Upper lobe of left lung (tissue), 6 donors: ENCODE measurements around the gene ZNF57. TPM values are rescaled to one million over a fixed set of nuclear protein-coding genes. Genes with fewer than 3 reads are reported as not detected.
A peak's percentile ranks its signal among the peaks of the same experiment; 100 is the strongest.
"Not testable (repeated sequence)": the region's sequence is repeated elsewhere in the genome, so short reads cannot be mapped to it uniquely, and the experiment has no call there.

Experiments used
- ATAC-seq, 2 donors: fragments of 200-7000 bp; cut with Tn5 transposase; one replicate each; pipeline ENCODE4 v1.9.1; 2022; ENCODE audit warnings: mild to moderate bottlenecking in 2 of 2, moderate library complexity in 2 of 2; ENCODE audit not compliant: low FRiP score in 2 of 2
- DNase-seq, 2 donors: peaks; one replicate each; pipeline ENCODE4 v3.0.0-alpha.2; 2019 to 2020
- H3K27ac ChIP-seq, 4 donors: fragments of 200-600 bp; sonication (generic); one replicate each; pipeline ENCODE4 v1.5.1; 2016 to 2019
- H3K27me3 ChIP-seq, 4 donors: fragments of 200-600 bp; sonication (generic); one replicate each; pipeline ENCODE4 v1.5.1; 2017 to 2019
- H3K36me3 ChIP-seq, 4 donors: fragments of 200-600 bp; sonication (generic); one replicate each; pipeline ENCODE4 v1.5.1; 2016 to 2019
- H3K4me1 ChIP-seq, 4 donors: fragments of 200-600 bp; sonication (generic); one replicate each; pipeline ENCODE4 v1.5.1; 2018 to 2019
- H3K4me3 ChIP-seq, 4 donors: fragments of 200-600 bp; sonication (generic); one replicate each; pipeline ENCODE4 v1.5.1; 2017 to 2019; ENCODE audit warnings: mild to moderate bottlenecking in 2 of 4, moderate library complexity in 1 of 4
- H3K9me3 ChIP-seq, 4 donors: fragments of 200-600 bp; sonication (generic); one replicate each; pipeline ENCODE4 v1.5.1; 2018 to 2019
- EP300 ChIP-seq, 4 donors: sonication (generic); formaldehyde crosslinking; IDR thresholded peaks; one replicate each; pipeline ENCODE4 v1.5.1; 2017; ENCODE audit warnings: antibody characterized with exemption in 4 of 4, control low read depth in 2 of 4
- POLR2A ChIP-seq, 4 donors: fragments of 450-650 bp; IDR thresholded peaks; one replicate each; pipeline ENCODE4 v1.5.1; 2016 to 2017; ENCODE audit warnings: antibody characterized with exemption in 4 of 4, mild to moderate bottlenecking in 2 of 4
- POLR2AphosphoS5 ChIP-seq, 2 donors: sonication (generic); formaldehyde crosslinking; IDR thresholded peaks; one replicate each; pipeline ENCODE4 v1.5.1; 2017; ENCODE audit warnings: antibody characterized with exemption in 2 of 2
- WGBS, 2 donors: methylation state at CpG; one replicate each; pipeline ENCODE4 v1.1.5; 2017 to 2018; 5-methylcytosine and 5-hydroxymethylcytosine counted together
- total RNA-seq, 6 donors: library from RNA; depleted of rRNA in 4 of 6; stranded (reverse); fragments of >200 nt in 4 of 6; gene quantifications; one replicate each; pipeline versions ENCODE4 v1.1.0 to v1.2.1, GENCODE V29; 2016 to 2021
- TF ChIP-seq, protein P1 (sequence below), 6 experiments: fragments of 450-650 bp in 4 of 6; fragments of 200-600 bp in 2 of 6; sonication (generic) in 2 of 6; IDR thresholded peaks; one replicate each; pipeline ENCODE4 v1.5.1; 2016 to 2019; ENCODE audit warnings: antibody characterized with exemption in 6 of 6
- donor health status: DM: no; HTN: no; CAD: no; lungs with moderate emphysema.
- donor health status: DM: no; HTN: yes; CAD: no; lungs with severe emphysema.

The ZNF57 gene
- total RNA-seq, 6 donors from 2014 or later = 5.2 to 9.8 (median 6.1) TPM

DNA sequence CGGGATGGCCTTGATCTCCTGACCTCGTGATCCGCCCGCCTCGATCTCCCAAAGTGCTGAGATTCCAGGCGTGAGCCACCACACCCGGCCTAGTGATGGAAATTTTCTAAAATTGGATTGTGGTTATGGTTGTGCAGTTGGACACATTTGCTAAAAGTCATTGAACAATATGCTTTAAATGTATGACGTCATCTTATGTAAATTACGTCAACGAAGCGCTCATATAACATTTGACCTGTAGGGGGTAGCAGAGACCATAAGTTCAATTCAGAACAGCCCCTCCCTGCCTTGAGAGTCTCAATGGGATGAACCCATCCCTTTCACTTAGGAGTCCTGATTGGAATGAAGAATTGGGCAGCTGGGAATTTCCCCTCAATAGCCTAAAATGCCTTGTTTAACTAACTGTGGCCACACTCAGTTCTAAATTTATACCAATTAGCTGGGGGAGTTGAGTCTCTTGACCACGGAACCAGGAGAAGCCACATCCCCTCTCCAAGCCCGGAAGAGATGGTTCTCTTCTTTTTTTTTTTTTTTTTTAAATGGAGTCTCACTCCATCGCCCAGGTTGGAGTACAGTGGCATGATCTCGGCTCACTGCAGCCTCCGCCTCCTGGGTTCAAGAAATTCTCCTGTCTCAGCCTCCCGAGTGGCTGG lies 61.4 kb downstream of the ZNF57 start:
- DNase-seq (no peak), ATAC-seq (peak; percentile 83 to 95)
- H3K36me3 ChIP-seq = no peaks in the 10 kb centered on the region
- 28 to 41% methylated on average over 13 to 17 of the region's 17 CpGs for WGBS, 2 donors
- TF ChIP-seq POLR2AphosphoS5 (IDR thresholded peaks at IDR 0.05) (peak in 1 of 2 donors; percentile 22), EP300 (IDR thresholded peaks at IDR 0.05) (no peak), POLR2A (IDR thresholded peaks at IDR 0.05) (no peak)
- TF ChIP-seq, protein P1, sequence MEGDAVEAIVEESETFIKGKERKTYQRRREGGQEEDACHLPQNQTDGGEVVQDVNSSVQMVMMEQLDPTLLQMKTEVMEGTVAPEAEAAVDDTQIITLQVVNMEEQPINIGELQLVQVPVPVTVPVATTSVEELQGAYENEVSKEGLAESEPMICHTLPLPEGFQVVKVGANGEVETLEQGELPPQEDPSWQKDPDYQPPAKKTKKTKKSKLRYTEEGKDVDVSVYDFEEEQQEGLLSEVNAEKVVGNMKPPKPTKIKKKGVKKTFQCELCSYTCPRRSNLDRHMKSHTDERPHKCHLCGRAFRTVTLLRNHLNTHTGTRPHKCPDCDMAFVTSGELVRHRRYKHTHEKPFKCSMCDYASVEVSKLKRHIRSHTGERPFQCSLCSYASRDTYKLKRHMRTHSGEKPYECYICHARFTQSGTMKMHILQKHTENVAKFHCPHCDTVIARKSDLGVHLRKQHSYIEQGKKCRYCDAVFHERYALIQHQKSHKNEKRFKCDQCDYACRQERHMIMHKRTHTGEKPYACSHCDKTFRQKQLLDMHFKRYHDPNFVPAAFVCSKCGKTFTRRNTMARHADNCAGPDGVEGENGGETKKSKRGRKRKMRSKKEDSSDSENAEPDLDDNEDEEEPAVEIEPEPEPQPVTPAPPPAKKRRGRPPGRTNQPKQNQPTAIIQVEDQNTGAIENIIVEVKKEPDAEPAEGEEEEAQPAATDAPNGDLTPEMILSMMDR (IDR thresholded peaks at IDR 0.05) = peak; percentile 40 to 97 (median 92)
- no peaks in the 10 kb centered on the region for H3K9me3 ChIP-seq
- no peak overlapping the region for H3K27ac ChIP-seq
- peaks cover 0 to 6% (median 2%) of the 10 kb centered on the region in 4 donors for H3K4me1 ChIP-seq
- no peaks in the 10 kb centered on the region for H3K27me3 ChIP-seq
- H3K4me3 ChIP-seq = peak overlapping the region in 1 of 4 donors; percentile 29

DNA sequence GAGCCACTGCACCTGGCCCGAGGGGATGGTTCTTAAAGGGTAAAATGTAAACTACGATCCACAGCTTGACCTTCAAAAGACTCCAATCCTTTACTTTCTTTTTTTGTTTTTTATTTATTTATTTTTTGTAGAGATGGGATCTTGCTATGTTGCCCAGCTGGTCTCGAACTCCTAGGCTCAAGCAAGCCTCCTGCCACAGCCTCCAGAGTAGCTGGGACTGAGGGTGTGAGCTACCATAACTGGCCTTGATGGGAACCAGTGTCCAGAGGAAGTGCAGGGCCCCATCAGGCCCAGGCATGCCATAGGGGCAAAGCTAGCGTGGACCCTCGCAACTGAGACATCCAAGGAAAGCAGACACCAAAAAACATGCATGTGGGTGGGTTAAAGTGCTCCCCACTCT lies 62.4 kb downstream of the ZNF57 start:
- H3K9me3 ChIP-seq = no peaks in the 10 kb centered on the region
- WGBS, 2 donors = 91 to 96% methylated on average over 4 to 5 of the region's 5 CpGs
- TF ChIP-seq POLR2A (IDR thresholded peaks at IDR 0.05) (no peak), EP300 (IDR thresholded peaks at IDR 0.05) (no peak), POLR2AphosphoS5 (IDR thresholded peaks at IDR 0.05) (no peak)
- TF ChIP-seq, protein P1 (IDR thresholded peaks at IDR 0.05) = no peak
- no peak overlapping the region for H3K4me3 ChIP-seq
- no peaks in the 10 kb centered on the region for H3K27me3 ChIP-seq
- peaks cover 0 to 8% (median 3%) of the 10 kb centered on the region in 4 donors for H3K4me1 ChIP-seq
- H3K36me3 ChIP-seq = no peaks in the 10 kb centered on the region
- H3K27ac ChIP-seq = no peak overlapping the region
- ATAC-seq (no peak), DNase-seq (no peak)

DNA sequence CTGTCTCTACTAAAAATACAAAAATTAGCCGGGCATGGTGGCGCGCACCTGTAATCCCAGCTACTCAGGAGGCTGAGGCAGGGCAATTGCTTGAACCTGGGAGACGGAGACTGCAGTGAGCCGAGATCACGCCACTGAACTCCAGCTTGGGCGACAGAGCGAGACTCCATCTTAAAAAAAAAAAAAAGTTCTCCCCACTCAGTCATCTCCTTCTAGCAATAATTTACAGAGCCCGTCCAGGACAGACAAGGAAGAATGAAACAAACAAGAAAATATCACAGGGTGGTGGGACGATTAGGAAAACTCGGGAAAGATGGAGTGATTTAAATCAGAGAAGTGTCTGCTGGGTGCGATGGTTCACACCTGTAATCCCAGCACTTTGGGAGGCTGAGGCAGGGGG lies 62.9 kb downstream of the ZNF57 start:
- H3K9me3 ChIP-seq, ATAC-seq, H3K27me3 ChIP-seq, DNase-seq, H3K36me3 ChIP-seq, H3K27ac ChIP-seq, H3K4me3 ChIP-seq: not testable (repeated sequence)
- peaks cover 5 to 13% (median 8%) of the 10 kb centered on the region in 4 donors for H3K4me1 ChIP-seq
- WGBS, 2 donors = 88 to 92% methylated on average over 12 of the region's 12 CpGs

DNA sequence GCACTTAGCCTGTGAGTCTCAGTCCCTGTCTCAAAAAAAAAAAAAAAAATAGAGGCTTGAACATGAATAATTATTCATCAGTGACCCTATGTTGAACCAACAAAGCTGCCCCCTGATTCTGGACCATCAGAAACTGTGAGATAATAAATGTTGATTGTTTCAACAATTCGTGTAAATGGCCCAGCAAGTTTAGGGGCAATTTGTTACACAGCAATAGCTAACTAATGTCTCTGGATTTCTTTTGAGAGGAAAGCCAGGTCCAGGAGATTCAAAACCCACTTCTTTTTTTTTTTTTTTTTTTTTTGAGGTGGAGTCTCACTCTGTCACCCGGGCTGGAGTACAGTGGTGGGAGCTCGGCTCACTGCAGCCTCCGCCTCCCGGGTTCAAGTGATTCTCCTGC lies 64.1 kb downstream of the ZNF57 start:
- Histone ChIP-seq H3K27me3 (no peaks in the 10 kb centered on the region), H3K4me1 (peaks cover 16 to 25% (median 18%) of the 10 kb centered on the region in 4 donors), H3K27ac (no peak overlapping the region), H3K36me3 (no peaks in the 10 kb centered on the region), H3K9me3 (no peaks in the 10 kb centered on the region), H3K4me3 (no peak overlapping the region)
- WGBS, 2 donors = 97% methylated on average over 5 of the region's 5 CpGs
- TF ChIP-seq POLR2AphosphoS5 (IDR thresholded peaks at IDR 0.05) = no peak
- TF ChIP-seq EP300 (IDR thresholded peaks at IDR 0.05) = no peak
- TF ChIP-seq, protein P1 (IDR thresholded peaks at IDR 0.05) = no peak
- no peak for TF ChIP-seq POLR2A (IDR thresholded peaks at IDR 0.05)
- no peak for ATAC-seq
- no peak for DNase-seq

DNA sequence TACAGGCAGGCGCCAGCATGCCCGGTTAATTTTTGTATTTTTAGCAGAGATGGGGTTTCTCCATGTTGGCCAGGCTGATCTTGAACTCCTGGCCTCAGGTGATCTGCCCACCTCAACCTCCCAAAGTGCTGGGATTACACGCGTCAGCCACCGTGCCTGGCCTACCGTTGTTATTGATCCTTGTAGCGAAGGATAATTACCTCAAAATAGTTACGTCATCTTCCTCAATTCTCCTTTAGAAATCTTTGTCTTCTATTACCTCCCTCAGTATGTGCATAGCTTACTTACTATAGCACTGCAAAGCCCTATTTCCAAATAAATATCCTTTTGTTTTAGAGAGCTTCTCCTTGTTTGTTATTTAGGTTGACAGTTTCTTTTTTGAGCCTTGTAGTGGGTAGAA lies 67.2 kb downstream of the ZNF57 start:
- WGBS, 2 donors = 79 to 92% methylated on average over 8 of the region's 8 CpGs

More for the DNA sequence above, 67.2 kb downstream of the ZNF57 start:
- no peak for TF ChIP-seq POLR2A (IDR thresholded peaks at IDR 0.05)
- TF ChIP-seq POLR2AphosphoS5 (IDR thresholded peaks at IDR 0.05) = no peak
- no peak for TF ChIP-seq EP300 (IDR thresholded peaks at IDR 0.05)
- TF ChIP-seq, protein P1 (IDR thresholded peaks at IDR 0.05) = no peak
- Histone ChIP-seq H3K27me3 (no peaks in the 10 kb centered on the region), H3K4me1 (peaks cover 43 to 48% (median 46%) of the 10 kb centered on the region in 4 donors), H3K9me3 (no peaks in the 10 kb centered on the region), H3K36me3 (no peaks in the 10 kb centered on the region), H3K4me3 (no peak overlapping the region), H3K27ac (no peak overlapping the region)
- ATAC-seq (no peak), DNase-seq (no peak)

Other genes with a start within 250 kb of the ZNF57 start
- 1 to 10 TPM; 3.5 to 7.7 (median 7.1) TPM for gene GNG7, start 198.2 kb upstream of the ZNF57 start, total RNA-seq
- gene DIRAS1, start 179.6 kb upstream of the ZNF57 start, total RNA-seq = 1 to 10 TPM in 1 of 6 donors, under 1 TPM in 2, not detected in 3; 0.15 to 1.3 (median 0.81) TPM
- gene SLC39A3, start 160.9 kb upstream of the ZNF57 start, total RNA-seq = 10 to 100 TPM; 12.6 to 48.2 (median 30.6) TPM
- 10 to 100 TPM; 34.3 to 56.4 (median 46.1) TPM for gene SGTA, start 117.7 kb upstream of the ZNF57 start, total RNA-seq
- 10 to 100 TPM; 28.7 to 62.3 (median 43.1) TPM for gene THOP1, start 115.4 kb upstream of the ZNF57 start, total RNA-seq
- gene ZNF554, start 81.1 kb upstream of the ZNF57 start, total RNA-seq = 10 to 100 TPM in 1 of 6 donors, 1 to 10 TPM in 5; 3.2 to 11.5 (median 6.7) TPM
- 1 to 10 TPM; 3.3 to 7.5 (median 5.8) TPM for gene ZNF555, start 59.5 kb upstream of the ZNF57 start, total RNA-seq
- not detected for gene ZNF556, start 33.6 kb upstream of the ZNF57 start, total RNA-seq
- gene ZNF77, start 44.0 kb downstream of the ZNF57 start, total RNA-seq = 1 to 10 TPM; 3.1 to 7.3 (median 4.6) TPM
- 10 to 100 TPM in 2 of 6 donors, 1 to 10 TPM in 4; 4.1 to 49.2 (median 5.4) TPM for gene TLE6, start 76.6 kb downstream of the ZNF57 start, total RNA-seq
- 100 to 1,000 TPM in 1 of 6 donors, 10 to 100 TPM in 5; 35.0 to 115 (median 56.0) TPM for gene TLE2, start 128.4 kb downstream of the ZNF57 start, total RNA-seq
- 100 to 1,000 TPM; 324 to 781 (median 471) TPM for gene TLE5, start 161.6 kb downstream of the ZNF57 start, total RNA-seq
- gene GNA11, start 193.4 kb downstream of the ZNF57 start, total RNA-seq = 100 to 1,000 TPM in 1 of 6 donors, 10 to 100 TPM in 5; 60.0 to 103 (median 75.9) TPM
- 10 to 100 TPM; 19.0 to 31.4 (median 28.4) TPM for gene GNA15, start 235.1 kb downstream of the ZNF57 start, total RNA-seq